Fibroblast of lung (primary cell): ENCODE results near the gene ANXA9.

Source experiments
- EZH2 ChIP-seq: IDR thresholded peaks from 2 replicates; pipeline ENCODE4 v1.5.1; 2012; ENCODE audit warnings: low read length, control low read depth, mild to moderate bottlenecking; ENCODE audit errors: missing control alignments
- TF ChIP-seq, protein P1 (sequence below), 2 donors: IDR thresholded peaks in 1 of 2; conservative IDR thresholded peaks in 1 of 2; 1 replicate in 1 of 2; 2 replicates in 1 of 2; pipeline ENCODE4 v1.5.1; 2011 to 2012; ENCODE audit warnings: low read length in 2 of 2, control low read depth in 1 of 2, inconsistent platforms in 1 of 2, low read depth in 1 of 2, mild to moderate bottlenecking in 1 of 2

DNA sequence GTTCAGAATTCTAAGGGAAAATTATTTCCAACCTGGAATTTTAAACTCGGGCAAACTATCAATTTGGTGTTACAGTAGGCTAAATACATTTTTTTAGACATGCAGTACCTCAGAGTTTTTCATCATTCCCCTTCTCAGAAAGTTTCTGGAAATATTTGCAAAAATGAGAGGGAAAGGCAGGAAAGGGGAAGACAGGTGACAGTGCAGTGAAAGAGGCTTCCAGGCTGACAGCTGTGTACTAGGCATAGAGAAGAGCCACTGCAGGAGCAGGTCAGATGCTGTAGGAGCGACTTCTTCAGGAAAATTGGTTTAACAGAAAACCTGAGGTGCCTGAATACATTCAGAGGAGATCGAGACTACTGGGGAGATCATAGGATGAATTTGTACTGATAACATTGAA, 27.4 kb upstream of the ANXA9 start:
- TF ChIP-seq, protein P1, sequence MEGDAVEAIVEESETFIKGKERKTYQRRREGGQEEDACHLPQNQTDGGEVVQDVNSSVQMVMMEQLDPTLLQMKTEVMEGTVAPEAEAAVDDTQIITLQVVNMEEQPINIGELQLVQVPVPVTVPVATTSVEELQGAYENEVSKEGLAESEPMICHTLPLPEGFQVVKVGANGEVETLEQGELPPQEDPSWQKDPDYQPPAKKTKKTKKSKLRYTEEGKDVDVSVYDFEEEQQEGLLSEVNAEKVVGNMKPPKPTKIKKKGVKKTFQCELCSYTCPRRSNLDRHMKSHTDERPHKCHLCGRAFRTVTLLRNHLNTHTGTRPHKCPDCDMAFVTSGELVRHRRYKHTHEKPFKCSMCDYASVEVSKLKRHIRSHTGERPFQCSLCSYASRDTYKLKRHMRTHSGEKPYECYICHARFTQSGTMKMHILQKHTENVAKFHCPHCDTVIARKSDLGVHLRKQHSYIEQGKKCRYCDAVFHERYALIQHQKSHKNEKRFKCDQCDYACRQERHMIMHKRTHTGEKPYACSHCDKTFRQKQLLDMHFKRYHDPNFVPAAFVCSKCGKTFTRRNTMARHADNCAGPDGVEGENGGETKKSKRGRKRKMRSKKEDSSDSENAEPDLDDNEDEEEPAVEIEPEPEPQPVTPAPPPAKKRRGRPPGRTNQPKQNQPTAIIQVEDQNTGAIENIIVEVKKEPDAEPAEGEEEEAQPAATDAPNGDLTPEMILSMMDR (conservative IDR thresholded peaks at IDR 0.05 in 1 of 2, IDR thresholded peaks at IDR 0.05 in 1 of 2; ENCODE audit: low read depth in 1 of 2, low read length in 2 of 2), result no peak
- TF ChIP-seq EZH2, result no peak
